Adrenal gland (tissue), 12 donors: ENCODE results near the gene SNED1. TPM values are rescaled to one million over a fixed set of nuclear protein-coding genes. Genes with fewer than 3 reads are reported as not detected.

Experiments
- DNase-seq, 7 donors: peaks; one replicate each; pipeline ENCODE4 v3.0.0-alpha.2; 2019 to 2020
- H3K27ac ChIP-seq, 5 donors: fragments of 200-600 bp; sonication (generic) in 4 of 5; 1 replicate in 3 of 5; 2 replicates in 2 of 5; pipeline versions ENCODE4 v1.5.1 to v1.8.0; 2016 to 2020; ENCODE audit warnings: mild to moderate bottlenecking in 1 of 5
- H3K27me3 ChIP-seq: fragments of 200-600 bp; 2 replicates; pipeline ENCODE4 v1.8.0; 2021
- H3K36me3 ChIP-seq, 2 donors: fragments of 200-600 bp; replicated peaks in 1 of 2; 1 replicate in 1 of 2; 2 replicates in 1 of 2; pipeline versions ENCODE4 v1.5.1 to v1.8.0; 2018 to 2022
- H3K4me1 ChIP-seq, 2 donors: fragments of 200-600 bp; replicated peaks in 1 of 2; 1 replicate in 1 of 2; 2 replicates in 1 of 2; pipeline versions ENCODE4 v1.5.1 to v1.8.0; 2018 to 2021
- H3K4me3 ChIP-seq, 4 donors: fragments of 200-600 bp; sonication (generic) in 3 of 4; one replicate each; pipeline ENCODE4 v1.5.1; 2016 to 2018
- H3K9me3 ChIP-seq, 3 donors: fragments of 200-600 bp; sonication (generic) in 1 of 3; replicated peaks in 1 of 3; 1 replicate in 2 of 3; 2 replicates in 1 of 3; pipeline versions ENCODE4 v1.5.1 to v1.8.0; 2016 to 2021
- POLR2A ChIP-seq, 2 donors: fragments of 450-650 bp; IDR thresholded peaks; one replicate each; pipeline ENCODE4 v1.6.1; 2017; ENCODE audit warnings: antibody characterized with exemption in 2 of 2, mild to moderate bottlenecking in 2 of 2, moderate library complexity in 1 of 2
- WGBS, 4 donors: extraction: QIAGEN DNeasy Blood & Tissue Kit in 2 of 4; methylation state at CpG; one replicate each; pipeline versions ENCODE4 v1.1.5 to v1.1.7; 2013 to 2017; 5-methylcytosine and 5-hydroxymethylcytosine counted together
- intact Hi-C, 2 donors: fragments of 100-400 bp; cut with DNase I; formaldehyde crosslinking; loops; one replicate each; pipeline versions ENCODE4 v1.14.1 to v1.15.0; 2022 to 2023
- polyA plus RNA-seq, 3 donors: library from polyadenylated mRNA; stranded (reverse); fragments of 200-250 nt in 2 of 3; fragments of 350-450 nt in 1 of 3; fragmentation: Illumina TruSeq in 1 of 3; extraction: RNeasy Lipid Tissue Mini Kit (QIAGEN cat#74804) in 1 of 3; gene quantifications; one replicate each; pipeline ENCODE4 v1.2.3, GENCODE V29; 2013 to 2014
- total RNA-seq, 9 donors: library from RNA; depleted of rRNA in 4 of 9; stranded (reverse); fragments of >200 nt in 4 of 9; fragments of 120-200 nt in 1 of 9; fragmentation: NEBNext Ultra II Directional in 1 of 9; extraction: Animal tissue kit (Norgen Biotek cat#: 25700) in 1 of 9; gene quantifications; one replicate each; pipeline versions ENCODE4 v1.1.0 to v1.2.4, GENCODE V29; 2013 to 2023
- TF ChIP-seq, protein P1 (sequence below), 6 experiments: fragments of 450-650 bp in 4 of 6; fragments of 200-600 bp in 2 of 6; sonication (generic) in 1 of 6; IDR thresholded peaks; 1 replicate in 5 of 6; 2 replicates in 1 of 6; pipeline versions ENCODE4 v1.5.1 to v1.8.0; 2016 to 2021; ENCODE audit warnings: antibody characterized with exemption in 6 of 6, mild to moderate bottlenecking in 2 of 6, moderate library complexity in 1 of 6
- donor health status: healthy with polysubstance abuse.
- donor health status: Bipolar disorder and iron deficiency.
- donor health status: DM: yes; HTN: yes; CAD: no.
- donor health status: DM: no; HTN: no; CAD: no.
- donor health status: DM: no; HTN: no; CAD: no.
- donor health status: DM: yes; HTN: yes; CAD: no.

The SNED1 gene
- total and polyA plus RNA-seq, 12 donors: 3.1 to 59.5 (median 22.9) TPM

DNA sequence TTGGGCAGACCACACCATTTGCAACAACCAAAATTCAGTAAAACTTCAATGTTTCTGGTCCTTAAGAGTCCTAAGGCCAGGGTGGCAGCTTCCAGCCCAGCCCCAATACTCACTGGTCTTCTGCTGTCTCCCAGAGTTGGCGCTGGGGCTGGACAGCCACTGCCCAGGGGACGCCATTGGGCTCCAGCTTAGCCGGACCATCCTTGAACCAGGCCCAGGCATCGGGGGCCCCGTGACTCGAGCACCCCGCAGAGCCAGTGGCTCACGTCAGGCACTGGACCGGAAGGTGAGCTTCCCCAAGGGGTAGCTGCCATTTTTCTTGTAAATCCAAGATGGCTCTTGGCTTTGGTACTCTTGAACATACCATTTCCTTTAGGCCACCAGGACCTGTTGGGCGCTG lies 21.8 kb downstream of the SNED1 start:
- 93 to 97% (median 95%) methylated on average over 9 to 10 of the region's 10 CpGs for WGBS, 4 donors
- TF ChIP-seq, protein P1, sequence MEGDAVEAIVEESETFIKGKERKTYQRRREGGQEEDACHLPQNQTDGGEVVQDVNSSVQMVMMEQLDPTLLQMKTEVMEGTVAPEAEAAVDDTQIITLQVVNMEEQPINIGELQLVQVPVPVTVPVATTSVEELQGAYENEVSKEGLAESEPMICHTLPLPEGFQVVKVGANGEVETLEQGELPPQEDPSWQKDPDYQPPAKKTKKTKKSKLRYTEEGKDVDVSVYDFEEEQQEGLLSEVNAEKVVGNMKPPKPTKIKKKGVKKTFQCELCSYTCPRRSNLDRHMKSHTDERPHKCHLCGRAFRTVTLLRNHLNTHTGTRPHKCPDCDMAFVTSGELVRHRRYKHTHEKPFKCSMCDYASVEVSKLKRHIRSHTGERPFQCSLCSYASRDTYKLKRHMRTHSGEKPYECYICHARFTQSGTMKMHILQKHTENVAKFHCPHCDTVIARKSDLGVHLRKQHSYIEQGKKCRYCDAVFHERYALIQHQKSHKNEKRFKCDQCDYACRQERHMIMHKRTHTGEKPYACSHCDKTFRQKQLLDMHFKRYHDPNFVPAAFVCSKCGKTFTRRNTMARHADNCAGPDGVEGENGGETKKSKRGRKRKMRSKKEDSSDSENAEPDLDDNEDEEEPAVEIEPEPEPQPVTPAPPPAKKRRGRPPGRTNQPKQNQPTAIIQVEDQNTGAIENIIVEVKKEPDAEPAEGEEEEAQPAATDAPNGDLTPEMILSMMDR (IDR thresholded peaks at IDR 0.05): no peak
- no peak for TF ChIP-seq POLR2A (IDR thresholded peaks at IDR 0.05)
- H3K4me3 ChIP-seq: no peak overlapping the region
- H3K9me3 ChIP-seq: peaks cover 0 to under 1% (median under 1%) of the 10 kb centered on the region in 3 donors
- H3K27me3 ChIP-seq: no peaks in the 10 kb centered on the region
- intact Hi-C loops: no loop called here
- no peaks in the 10 kb centered on the region for H3K36me3 ChIP-seq
- no peaks in the 10 kb centered on the region for H3K4me1 ChIP-seq
- peak in 1 of 7 donors; percentile 24 for DNase-seq
- H3K27ac ChIP-seq: no peak overlapping the region

DNA sequence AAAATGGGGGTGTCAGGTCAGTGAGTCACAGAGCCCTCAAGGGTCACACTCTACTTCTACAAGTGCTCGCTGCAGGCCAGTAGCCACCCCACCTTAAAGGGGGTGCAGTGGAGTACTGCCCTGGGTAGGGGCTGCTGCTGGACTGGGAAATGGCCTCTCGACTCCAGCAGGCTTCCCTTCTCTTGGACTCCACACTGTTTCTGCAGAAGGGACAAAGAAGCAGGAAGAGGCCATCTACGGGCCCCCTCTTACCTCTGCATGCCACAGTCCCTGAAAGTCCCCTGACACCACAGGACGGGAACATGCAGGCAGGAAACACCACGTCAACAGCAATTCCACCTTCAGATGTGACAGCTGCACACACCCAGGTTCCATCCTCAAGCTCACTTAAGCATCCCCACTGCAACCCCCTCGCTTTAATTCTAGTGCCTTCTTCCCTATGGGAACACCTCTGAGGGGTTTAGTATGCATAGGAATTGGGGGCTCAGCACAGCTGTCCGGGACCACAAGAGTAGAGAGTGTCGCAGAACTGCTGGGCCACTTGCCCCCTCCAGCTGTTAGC lies 22.3 kb downstream of the SNED1 start:
- DNase-seq: peak in 1 of 7 donors; percentile 35
- TF ChIP-seq, protein P1 (IDR thresholded peaks at IDR 0.05): no peak
- no peak for TF ChIP-seq POLR2A (IDR thresholded peaks at IDR 0.05)
- H3K27me3 ChIP-seq: no peaks in the 10 kb centered on the region
- 91 to 98% (median 93%) methylated on average over 7 to 8 of the region's 8 CpGs for WGBS, 4 donors
- intact Hi-C loops: no loop called here
- peaks cover 0 to 6% (median 4%) of the 10 kb centered on the region in 3 donors for H3K9me3 ChIP-seq
- H3K27ac ChIP-seq: no peak overlapping the region
- H3K36me3 ChIP-seq: no peaks in the 10 kb centered on the region
- H3K4me1 ChIP-seq: no peaks in the 10 kb centered on the region
- H3K4me3 ChIP-seq: no peak overlapping the region

DNA sequence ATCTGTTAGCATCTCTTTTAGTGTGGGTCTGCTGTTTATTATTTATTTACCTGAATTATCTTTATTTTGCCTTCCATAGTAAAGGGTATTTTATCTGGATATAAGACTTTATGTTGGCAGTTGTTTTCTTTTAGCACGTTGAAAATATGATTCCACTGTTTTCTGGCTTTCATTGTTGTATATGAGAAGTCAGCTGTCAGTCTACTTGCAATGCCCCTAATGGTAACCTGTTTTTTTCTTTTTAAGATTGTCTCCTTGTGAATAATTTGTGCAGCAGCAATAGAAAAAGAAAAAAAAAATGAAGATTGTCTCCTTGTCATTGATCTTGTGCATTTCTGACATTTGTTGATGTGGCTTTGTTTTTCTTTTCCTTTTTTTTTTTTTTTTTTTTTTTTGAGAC lies 27.2 kb downstream of the SNED1 start:
- WGBS, 4 donors: 33 to 65% (median 48%) methylated on average over 1 of the region's 1 CpG
- Histone ChIP-seq H3K9me3 (peaks cover 0 to 11% (median 4%) of the 10 kb centered on the region in 3 donors), H3K36me3 (no peaks in the 10 kb centered on the region), H3K4me1 (no peaks in the 10 kb centered on the region), H3K4me3 (no peak overlapping the region), H3K27ac (no peak overlapping the region), H3K27me3 (no peaks in the 10 kb centered on the region)
- no peak for DNase-seq
- TF ChIP-seq, protein P1 (IDR thresholded peaks at IDR 0.05): no peak
- TF ChIP-seq POLR2A (IDR thresholded peaks at IDR 0.05): no peak
- intact Hi-C loops: no loop called here

DNA sequence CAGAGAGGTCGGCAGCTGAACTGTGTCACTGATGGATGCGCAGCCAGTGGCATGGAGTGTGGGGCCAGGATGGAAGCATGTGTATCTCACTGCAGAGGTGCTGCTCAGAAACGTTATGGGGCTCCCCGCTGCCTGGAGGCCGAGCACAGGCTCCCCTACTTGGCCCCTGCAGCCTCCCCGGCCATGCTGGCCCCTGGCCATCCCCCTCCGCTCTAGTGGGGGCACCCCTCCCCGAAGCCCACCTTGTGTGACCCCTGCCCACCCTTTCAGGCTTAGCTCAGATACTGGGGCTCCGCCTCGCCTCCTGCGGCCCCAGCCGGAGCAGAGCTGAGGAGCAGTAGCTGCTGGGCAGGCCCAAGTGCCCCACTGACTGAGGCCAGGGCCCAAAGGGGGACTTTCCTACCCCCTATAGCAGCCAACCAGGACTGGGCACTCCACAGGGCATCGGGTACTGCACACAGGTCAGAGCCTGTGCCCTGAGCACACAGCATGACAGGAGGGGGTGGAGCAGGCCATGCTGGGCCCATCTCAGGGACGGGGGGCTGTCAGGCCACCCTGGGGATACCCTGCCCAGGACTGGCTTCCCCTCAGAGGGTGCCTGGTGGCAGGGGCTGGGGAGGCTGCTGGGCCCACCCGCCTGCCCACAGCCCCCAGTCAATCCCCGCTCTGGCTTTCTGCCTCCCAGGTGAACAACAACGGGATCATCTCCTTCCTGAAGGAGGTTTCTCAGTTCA lies 31.3 kb downstream of the SNED1 start:
- Histone ChIP-seq H3K27me3 (no peaks in the 10 kb centered on the region), H3K27ac (no peak overlapping the region), H3K9me3 (peaks cover 0 to 11% (median 4%) of the 10 kb centered on the region in 3 donors), H3K36me3 (no peaks in the 10 kb centered on the region), H3K4me3 (no peak overlapping the region), H3K4me1 (no peaks in the 10 kb centered on the region)
- TF ChIP-seq POLR2A (IDR thresholded peaks at IDR 0.05): no peak
- TF ChIP-seq, protein P1 (IDR thresholded peaks at IDR 0.05): no peak
- 87 to 95% (median 91%) methylated on average over 3 to 17 of the region's 17 CpGs for WGBS, 4 donors
- intact Hi-C loops: no loop called here
- DNase-seq: peak in 1 of 7 donors; percentile 33
